SHP77 (cell line): ENCODE results near the gene EEA1.

Experiments
- DNase-seq, 2 experiments: peaks; one replicate each; lab custom pipeline; 2025; lab: John Stamatoyannopoulos, UW

EEA1 gene

GRCh38 chr12:92938018-92938417, 8.9 kb upstream of the EEA1 start:
- DNase-seq = no peak

DNA sequence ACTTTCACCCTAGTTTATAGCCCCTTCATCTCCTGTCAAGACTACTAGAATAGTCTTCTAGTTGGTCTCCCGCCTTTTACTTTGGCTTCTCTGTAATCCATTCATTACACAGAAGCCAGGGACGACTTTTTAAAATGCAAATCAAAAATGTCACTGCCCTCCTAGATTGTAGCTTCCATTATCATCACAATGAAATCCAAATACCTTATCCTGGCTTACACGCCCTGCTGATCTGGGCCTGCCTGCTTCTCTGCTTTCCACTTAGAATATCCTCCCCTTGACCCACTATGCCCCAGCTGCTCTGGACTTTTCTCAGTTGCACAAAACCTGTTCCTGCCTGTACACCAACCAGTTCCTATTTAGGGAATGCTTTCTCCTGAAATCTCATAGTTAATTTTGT, 4.5 kb upstream of the EEA1 start:
- no peak for DNase-seq

GRCh38 chr12:92930421-92930820, 1.3 kb upstream of the EEA1 start:
- no peak for DNase-seq

GRCh38 chr12:92929983-92930382, 888 bp upstream of the EEA1 start:
- DNase-seq = peak in 1 of 2 experiments; percentile 30

GRCh38 chr12:92928421-92928961, 604 bp downstream of the EEA1 start:
- peak in 1 of 2 experiments; percentile 13 for DNase-seq

DNA sequence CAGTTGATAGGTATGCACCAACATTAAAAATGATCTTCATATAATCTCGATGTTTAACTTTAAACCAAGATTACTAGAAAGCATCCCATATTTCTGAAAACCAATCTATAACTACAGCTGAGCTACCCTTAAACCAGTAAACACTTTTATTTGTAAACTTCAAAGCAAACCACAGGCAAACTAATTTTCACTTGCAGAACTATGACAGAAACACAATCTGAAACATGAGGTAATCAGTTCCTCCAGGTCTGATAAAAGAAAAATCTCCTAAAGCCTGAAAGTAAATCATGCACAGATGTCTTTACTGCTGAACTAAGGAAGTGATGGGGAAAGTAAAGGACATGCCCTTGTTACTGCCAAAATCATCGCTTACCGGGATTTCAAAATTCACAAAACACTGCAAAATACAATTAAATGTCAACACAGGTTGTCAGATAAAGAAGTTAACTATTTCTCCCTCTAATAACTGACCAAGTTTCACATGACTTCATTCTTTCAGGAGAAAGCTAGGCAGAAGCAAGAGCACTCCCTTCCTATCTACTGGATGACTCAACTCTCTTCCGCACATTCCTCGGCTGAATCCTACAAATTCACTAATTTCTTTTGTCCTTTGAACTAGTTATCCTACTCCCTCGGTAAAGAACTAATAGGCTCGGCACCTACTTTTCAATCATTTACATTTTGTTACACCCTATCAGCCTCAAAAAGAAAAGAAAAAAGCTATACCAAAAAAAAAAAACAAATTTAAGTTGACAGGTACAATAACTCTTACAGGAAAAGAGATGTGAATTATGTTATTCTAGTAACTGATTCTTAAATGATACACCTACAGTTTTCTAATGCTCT, 1.4 kb downstream of the EEA1 start:
- no peak for DNase-seq

- DNase-seq = no peak
These were observed 2.0 kb downstream of the EEA1 start for GRCh38 chr12:92927055-92927435.

DNA sequence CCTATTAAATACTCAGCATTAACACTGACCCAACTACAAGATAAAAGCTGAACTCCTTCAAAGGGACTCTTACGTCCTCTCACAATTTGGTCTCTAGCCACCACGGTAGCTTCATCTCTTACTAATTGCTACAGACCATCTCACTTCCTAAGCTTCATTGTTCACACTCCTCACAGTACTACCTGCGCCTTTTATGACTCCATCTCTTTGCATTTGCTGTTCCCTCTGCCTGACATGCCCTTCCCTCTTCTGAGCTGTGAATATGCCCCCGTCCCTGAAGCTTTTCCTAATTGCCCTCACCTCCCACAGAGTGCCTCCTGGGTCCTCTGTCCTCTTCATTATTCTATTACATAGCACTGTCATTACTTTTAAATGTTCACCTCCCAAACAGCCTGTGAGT, 2.5 kb downstream of the EEA1 start:
- no peak for DNase-seq

DNA sequence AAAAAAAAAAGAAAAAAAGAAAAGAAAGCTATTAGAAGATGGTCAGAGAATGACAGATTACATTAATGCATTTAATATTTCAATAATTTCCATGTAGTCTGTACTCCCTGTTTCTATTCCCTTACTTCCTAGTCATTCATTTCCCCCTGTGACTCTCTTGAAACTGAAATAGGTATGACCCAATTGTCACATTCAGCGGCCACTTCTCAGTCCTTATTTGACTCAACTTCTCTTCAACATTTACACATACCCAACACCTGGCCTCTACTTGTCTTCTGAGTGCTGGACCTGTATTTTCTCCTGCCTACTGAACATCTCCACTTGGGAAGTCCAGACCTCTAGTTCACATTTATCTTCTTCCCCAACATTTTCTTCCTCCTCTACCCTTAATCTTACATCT, 7.2 kb downstream of the EEA1 start:
- DNase-seq = no peak

GRCh38 chr12:92915365-92915764, 13.7 kb downstream of the EEA1 start:
- no peak for DNase-seq

- DNase-seq = no peak
These were observed 14.9 kb downstream of the EEA1 start for GRCh38 chr12:92914170-92914569.

DNA sequence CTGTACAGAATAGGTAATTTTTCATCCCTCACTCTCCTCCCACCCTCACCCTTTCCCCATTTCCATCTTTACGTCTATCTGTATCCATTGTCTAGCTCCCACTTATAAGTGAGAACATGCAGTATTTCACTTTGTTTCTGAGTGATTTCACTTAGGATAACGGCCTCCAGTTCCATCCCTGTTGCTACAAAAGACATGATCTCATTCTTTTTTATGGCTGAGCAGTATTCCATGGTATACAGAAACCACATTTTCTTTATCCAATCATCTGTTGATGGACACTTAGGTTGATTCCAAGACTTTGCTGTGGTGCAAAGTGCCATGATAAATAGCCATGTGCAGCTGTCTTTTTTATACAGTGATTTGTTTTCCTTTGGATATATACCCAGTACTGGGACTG, 16.4 kb downstream of the EEA1 start:
- no peak for DNase-seq

GRCh38 chr12:92912052-92912451, 17.0 kb downstream of the EEA1 start:
- no peak for DNase-seq

- no peak for DNase-seq
These were observed 17.8 kb downstream of the EEA1 start for GRCh38 chr12:92911339-92911738.

DNA sequence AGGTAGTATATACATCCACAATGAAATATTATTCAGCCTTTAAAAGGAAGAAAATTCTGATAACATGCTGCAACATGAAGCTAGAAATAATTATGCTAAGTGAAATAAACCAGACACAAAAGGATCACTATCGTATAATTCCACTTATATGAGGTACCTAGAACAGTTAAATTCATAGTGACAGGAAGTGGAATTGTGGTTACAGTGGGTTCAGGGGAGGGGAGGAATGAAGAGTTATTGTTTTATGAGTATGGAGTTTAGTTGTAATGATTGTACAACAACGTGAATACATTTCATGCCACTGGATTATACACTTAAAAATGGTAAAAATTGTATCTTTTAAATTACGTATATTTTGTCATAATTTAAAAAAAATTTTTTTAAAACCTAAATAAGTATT, 21.0 kb downstream of the EEA1 start:
- no peak for DNase-seq

DNA sequence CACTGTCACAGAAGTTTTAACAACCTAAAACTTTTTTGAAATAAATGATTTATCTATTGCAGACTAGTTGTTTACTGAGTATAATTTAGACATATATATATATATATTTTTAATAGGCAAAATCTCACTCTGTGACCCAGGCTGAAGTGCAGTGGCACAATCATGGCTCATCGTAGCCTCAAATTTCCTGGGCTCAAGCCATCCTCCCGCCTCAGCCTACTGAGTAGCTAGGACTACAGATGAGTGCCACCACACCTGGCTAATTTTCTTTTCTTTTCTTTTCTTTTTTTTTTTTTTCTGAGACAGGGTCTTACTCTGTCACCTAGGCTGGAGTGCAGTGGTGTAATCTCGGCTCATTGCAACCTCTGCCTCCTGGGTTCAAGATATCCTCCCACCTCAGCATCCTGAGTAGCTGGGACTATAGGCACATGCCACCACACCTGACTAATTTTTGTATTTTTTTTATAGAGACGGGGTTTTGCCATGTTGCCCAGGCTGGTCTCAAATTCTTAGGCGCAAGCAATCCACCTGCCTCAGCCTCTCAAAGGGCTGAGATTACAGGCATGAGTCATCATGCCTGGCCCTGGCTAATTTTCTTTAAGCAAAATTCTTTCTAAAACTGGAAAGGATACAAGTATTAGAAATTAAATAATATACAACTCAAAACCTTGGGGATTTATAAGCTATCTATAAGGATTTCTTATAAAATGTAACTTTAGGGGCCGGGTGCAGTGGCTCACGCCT, 23.1 kb downstream of the EEA1 start:
- no peak for DNase-seq

GRCh38 chr12:92905258-92905810, 23.8 kb downstream of the EEA1 start:
- no peak for DNase-seq

DNA sequence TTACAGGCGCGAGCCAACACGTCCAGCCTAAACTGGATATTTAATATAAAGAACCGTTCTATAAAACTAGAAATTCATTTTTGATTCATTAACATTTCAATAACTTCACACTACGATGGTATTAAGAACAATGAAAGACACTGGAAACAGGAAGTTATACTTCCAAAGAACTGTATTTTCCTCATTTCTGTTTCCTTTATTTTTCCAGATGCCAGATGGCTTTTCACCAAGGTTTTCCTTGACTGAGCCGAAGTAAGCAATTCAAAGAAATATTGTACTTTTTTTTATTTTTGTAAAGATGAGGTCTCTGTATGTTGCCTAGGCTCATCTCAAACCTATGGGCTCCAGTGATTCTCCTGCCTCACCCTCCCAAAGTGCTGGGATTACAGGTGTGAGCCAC, 28.2 kb downstream of the EEA1 start:
- no peak for DNase-seq

DNA sequence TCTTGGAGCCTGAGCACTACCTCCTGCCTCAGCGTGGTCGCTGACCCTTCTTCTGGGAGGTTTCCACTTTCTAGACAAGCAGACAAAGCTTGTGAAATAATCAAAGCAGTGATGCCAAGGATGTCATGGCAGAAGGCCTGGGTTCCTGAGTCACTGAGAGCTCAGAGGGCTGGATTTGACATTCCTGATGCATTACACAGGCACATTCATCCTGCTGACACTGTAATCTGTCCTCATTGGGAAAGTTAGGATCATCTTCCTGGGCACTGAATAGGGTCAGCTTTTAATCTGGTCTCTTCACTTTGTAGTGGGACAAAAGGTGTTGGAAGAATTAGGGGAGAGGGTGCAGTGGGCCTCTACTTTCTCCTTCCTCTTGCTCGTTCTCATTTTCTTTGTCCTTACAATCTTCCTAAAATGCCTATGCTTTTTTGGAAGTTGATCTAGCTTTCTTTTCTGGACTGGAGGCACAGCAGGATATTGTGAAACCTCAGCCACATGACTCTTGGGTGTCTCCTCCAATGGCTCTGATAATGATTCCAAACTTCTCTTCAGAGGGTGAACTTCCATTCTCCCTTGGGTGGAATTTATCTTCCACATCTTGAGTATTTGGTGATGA, 29.6 kb downstream of the EEA1 start:
- no peak for DNase-seq

GRCh38 chr12:92898755-92899154, 30.3 kb downstream of the EEA1 start:
- DNase-seq = no peak

DNA sequence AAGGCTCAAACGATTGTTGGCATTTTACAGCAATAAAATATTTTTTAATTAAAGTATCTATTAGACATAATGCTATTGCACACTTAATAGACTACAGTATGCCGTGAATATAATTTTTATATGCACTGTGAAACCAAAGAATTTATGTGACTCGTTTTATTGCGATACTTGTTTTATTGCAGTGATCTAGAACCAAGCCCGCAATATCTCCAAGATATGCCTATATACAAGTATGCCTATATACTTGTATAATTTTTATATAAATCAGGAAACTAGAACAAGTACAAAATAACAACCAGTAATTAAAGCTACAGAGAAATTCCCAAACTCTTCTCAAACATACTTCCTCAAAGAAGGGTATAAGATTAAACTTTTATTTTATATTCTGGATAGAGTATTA, 31.3 kb downstream of the EEA1 start:
- no peak for DNase-seq

DNA sequence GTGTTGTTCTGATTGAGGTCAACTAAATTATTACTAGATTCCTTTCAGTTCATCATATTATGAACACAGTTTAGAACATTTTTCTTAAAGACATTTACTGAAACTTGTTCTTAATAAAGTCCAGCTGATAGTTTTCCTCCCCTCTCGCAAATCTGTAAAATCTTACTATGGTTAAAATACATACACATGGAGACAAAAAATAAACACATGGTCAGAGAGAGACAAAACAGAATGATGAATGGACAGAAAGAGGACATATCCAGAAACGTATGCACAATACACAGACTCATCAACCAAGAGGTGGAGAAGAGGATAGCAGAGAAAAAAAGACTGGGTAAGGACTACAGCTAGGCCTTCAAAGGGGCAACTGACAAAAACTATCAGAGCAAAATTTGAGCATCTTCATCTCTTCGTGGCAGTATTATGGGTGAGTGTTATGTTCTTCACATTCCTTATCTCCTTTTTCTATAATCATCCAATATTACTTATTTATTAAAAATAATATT, 38.4 kb downstream of the EEA1 start:
- no peak for DNase-seq
